Activated T-cell treated with anti-CD3 and anti-CD28 coated beads for 48 hours (primary cell): ENCODE measurements around the gene LZTS3.
"Not testable (repeated sequence)": the region's sequence is repeated elsewhere in the genome, so short reads cannot be mapped to it uniquely, and the experiment has no call there.

ENCODE experiments used
- DNase-seq: peaks from one replicate; pipeline ENCODE4 v3.0.0-alpha.2; 2020; ENCODE audit warnings: low read depth

LZTS3 gene

GRCh38 chr20:3134151-3134550 is 39.2 kb downstream of the LZTS3 start:
- DNase-seq, result no peak

GRCh38 chr20:3133155-3133554 is 40.2 kb downstream of the LZTS3 start:
- no peak for DNase-seq

GRCh38 chr20:3130051-3130600 is 43.2 kb downstream of the LZTS3 start:
- no peak for DNase-seq

GRCh38 chr20:3129094-3129493 is 44.3 kb downstream of the LZTS3 start:
- DNase-seq, result no peak

GRCh38 chr20:3128275-3128984 is 44.9 kb downstream of the LZTS3 start:
- no peak for DNase-seq

GRCh38 chr20:3126527-3126859 is 46.9 kb downstream of the LZTS3 start:
- no peak for DNase-seq

GRCh38 chr20:3125776-3126526 is 47.4 kb downstream of the LZTS3 start:
- not testable (repeated sequence) for DNase-seq

GRCh38 chr20:3124773-3125560 is 48.4 kb downstream of the LZTS3 start:
- not testable (repeated sequence) for DNase-seq

- DNase-seq, result not testable (repeated sequence)
Measured at GRCh38 chr20:3124163-3124562, 49.2 kb downstream of the LZTS3 start.

- DNase-seq, result no peak
Measured at GRCh38 chr20:3123542-3123941, 49.8 kb downstream of the LZTS3 start.

- DNase-seq, result no peak
Measured at GRCh38 chr20:3121955-3122610, 51.3 kb downstream of the LZTS3 start.

- no peak for DNase-seq
Measured at GRCh38 chr20:3121271-3121911, 52.0 kb downstream of the LZTS3 start.

GRCh38 chr20:3119044-3119443 is 54.3 kb downstream of the LZTS3 start:
- no peak for DNase-seq

GRCh38 chr20:3117839-3118379 is 55.4 kb downstream of the LZTS3 start:
- DNase-seq, result peak; percentile 36

GRCh38 chr20:3116341-3116740 is 57.0 kb downstream of the LZTS3 start:
- DNase-seq, result no peak

GRCh38 chr20:3115190-3116107 is 57.9 kb downstream of the LZTS3 start:
- DNase-seq, result no peak
